ENCODE data around the gene PTTG1IP. TPM values are rescaled to one million over a fixed set of nuclear protein-coding genes. Genes with fewer than 3 reads are reported as not detected.
A peak's percentile ranks its signal among the peaks of the same experiment; 100 is the strongest.

The PTTG1IP gene
- total RNA-seq, 3 donors from 2014 or later (not counting 1 experiment from before 2014, with no cell fraction given) = 96.8 to 144 (median 126) TPM

DNA sequence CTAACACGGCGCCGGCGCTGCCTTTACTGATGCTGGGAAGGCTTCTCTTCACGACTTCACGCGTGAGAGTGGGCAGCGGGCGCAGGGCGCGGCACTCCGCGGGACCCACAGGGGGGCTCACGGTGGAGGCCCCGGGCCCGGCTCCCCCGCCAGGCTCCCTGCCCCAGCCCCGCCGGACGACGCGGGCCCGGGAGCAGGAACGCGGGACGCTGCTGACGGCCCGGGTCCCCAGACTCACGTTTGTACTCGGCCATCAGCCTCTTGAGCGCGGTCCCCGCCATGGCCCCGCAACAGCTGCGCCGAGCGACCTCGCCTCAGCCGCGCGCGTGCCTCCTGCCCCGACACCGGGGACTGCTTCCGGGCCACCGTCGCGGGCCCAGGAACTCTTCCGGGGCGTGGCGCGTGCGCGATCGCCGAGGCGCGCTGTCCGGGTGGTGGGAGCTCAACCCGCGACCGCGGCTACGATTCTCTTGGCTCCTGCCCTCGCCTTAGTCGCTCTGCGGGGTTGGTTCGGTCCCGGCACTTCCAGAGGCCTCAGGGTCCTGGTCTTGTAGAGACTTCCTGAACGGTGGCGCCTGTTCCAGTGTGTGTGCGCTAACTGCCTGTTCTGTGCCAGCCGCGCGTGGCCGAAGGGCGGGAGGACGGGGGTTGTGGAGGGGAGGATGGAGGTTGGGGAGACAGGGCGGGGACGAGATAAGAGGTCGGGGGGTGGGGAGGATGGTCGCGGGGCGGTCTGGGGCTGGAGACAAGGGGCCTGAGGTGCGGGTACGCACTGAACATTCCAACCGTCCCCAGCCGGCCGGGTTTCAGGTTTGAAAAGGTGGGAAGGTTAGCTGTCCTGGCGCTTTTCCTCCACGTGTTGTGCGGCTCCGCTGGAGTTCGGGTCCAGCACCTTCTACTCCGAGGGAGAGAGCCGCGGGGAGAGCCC lies 71.8 kb downstream of the PTTG1IP start, which contains the start of gene UBE2G2:
Gene UBE2G2 (minus strand): TSS at position 353 of the 928 bp plus-strand sequence. CDS start 72 bp downstream, at position 281.
- Histone ChIP-seq H3K4me3 (ENCODE audit: low read length) (peak within 1 kb of the TSS; percentile 90), H3K36me3 (ENCODE audit: control insufficient read depth, insufficient read depth, low read length) (peaks cover 10% of the 10 kb centered on the region), H3K4me1 (ENCODE audit: control insufficient read depth, insufficient read depth, low read length) (peaks cover 20% of the 10 kb centered on the region), H3K27me3 (ENCODE audit: control insufficient read depth, insufficient read depth, low read length) (no peaks in the 10 kb centered on the region), H3K9me3 (ENCODE audit: control insufficient read depth, insufficient read depth, low read length) (no peaks in the 10 kb centered on the region), H3K27ac (ENCODE audit: low read length) (peak within 1 kb of the TSS; percentile 64)
- no peaks in the 10 kb centered on the region for H3K27me3 Mint-ChIP-seq (ENCODE audit: low read depth in 2 of 2)
- peaks cover 35 to 41% of the 10 kb centered on the region in 2 donors for H3K4me1 Mint-ChIP-seq
- peak within 1 kb of the TSS; percentile 79 to 85 for H3K27ac Mint-ChIP-seq
- no peaks in the 10 kb centered on the region for H3K9me3 Mint-ChIP-seq
- DNase-seq (peak; percentile 89 to 93), ATAC-seq (peak; percentile 94 to 95 (median 94))
- H3K4me3 Mint-ChIP-seq = peak within 1 kb of the TSS; percentile 94
- H3K36me3 Mint-ChIP-seq = peaks cover 6% of the 10 kb centered on the region
- TF ChIP-seq, protein P1, sequence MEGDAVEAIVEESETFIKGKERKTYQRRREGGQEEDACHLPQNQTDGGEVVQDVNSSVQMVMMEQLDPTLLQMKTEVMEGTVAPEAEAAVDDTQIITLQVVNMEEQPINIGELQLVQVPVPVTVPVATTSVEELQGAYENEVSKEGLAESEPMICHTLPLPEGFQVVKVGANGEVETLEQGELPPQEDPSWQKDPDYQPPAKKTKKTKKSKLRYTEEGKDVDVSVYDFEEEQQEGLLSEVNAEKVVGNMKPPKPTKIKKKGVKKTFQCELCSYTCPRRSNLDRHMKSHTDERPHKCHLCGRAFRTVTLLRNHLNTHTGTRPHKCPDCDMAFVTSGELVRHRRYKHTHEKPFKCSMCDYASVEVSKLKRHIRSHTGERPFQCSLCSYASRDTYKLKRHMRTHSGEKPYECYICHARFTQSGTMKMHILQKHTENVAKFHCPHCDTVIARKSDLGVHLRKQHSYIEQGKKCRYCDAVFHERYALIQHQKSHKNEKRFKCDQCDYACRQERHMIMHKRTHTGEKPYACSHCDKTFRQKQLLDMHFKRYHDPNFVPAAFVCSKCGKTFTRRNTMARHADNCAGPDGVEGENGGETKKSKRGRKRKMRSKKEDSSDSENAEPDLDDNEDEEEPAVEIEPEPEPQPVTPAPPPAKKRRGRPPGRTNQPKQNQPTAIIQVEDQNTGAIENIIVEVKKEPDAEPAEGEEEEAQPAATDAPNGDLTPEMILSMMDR (IDR thresholded peaks at IDR 0.05) = no peak
- intact Hi-C loops (cut with micrococcal nuclease) = loop anchor here (1.0 to 5.0 kb wide), 3 partner anchors 74 to 131 kb away; no protein-coding TSS in a partner anchor
- WGBS (ENCODE audit: insufficient coverage) = under 1% methylated on average over 97 of the region's 97 CpGs

DNA sequence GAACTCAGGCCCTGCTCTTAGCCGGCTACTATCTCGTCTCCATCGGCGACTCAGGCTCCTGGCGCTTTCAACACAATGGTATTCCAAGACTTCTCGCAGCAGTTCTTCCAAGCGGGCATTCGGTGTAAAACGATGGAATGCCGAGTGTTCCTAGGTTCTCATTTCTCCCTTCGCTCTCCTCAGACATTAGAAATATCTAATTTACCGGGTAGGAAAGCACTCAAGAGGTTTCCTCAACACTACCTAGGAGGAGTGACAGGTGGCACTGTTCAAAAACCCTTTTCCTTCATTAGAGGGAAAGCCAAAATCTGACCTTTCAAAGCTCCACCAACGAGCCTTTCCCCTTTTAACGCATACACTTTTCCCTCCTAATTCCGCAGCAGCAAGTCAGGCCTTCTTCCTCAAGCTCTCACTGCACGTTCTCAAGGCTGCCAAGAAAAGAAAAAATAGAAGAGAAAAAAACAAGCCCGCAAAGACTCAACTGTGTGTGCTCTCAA lies 72.5 kb downstream of the PTTG1IP start:
- H3K9me3 ChIP-seq (ENCODE audit: control insufficient read depth, insufficient read depth, low read length) = no peaks in the 10 kb centered on the region
- H3K36me3 ChIP-seq (ENCODE audit: control insufficient read depth, insufficient read depth, low read length) = peaks cover 8% of the 10 kb centered on the region
- Mint-ChIP-seq H3K4me3 (peak overlapping the region; percentile 94), H3K27ac (peak overlapping the region; percentile 79 to 85), H3K27me3 (ENCODE audit: low read depth in 2 of 2) (no peaks in the 10 kb centered on the region), H3K4me1 (peaks cover 42 to 43% of the 10 kb centered on the region in 2 donors), H3K9me3 (no peaks in the 10 kb centered on the region), H3K36me3 (peaks cover 6% of the 10 kb centered on the region)
- TF ChIP-seq, protein P1 (IDR thresholded peaks at IDR 0.05) = peak; percentile 23
- ATAC-seq = peak; percentile 36 to 59 (median 48)
- peak overlapping the region; percentile 90 for H3K4me3 ChIP-seq (ENCODE audit: low read length)
- H3K27me3 ChIP-seq (ENCODE audit: control insufficient read depth, insufficient read depth, low read length) = no peaks in the 10 kb centered on the region
- no peak overlapping the region for H3K27ac ChIP-seq (ENCODE audit: low read length)
- peaks cover 20% of the 10 kb centered on the region for H3K4me1 ChIP-seq (ENCODE audit: control insufficient read depth, insufficient read depth, low read length)
- DNase-seq = peak in 1 of 2 donors; percentile 72
- WGBS (ENCODE audit: insufficient coverage) = 11% methylated on average over 17 of the region's 17 CpGs
- intact Hi-C loops (cut with micrococcal nuclease) = loop anchor here (1.0 to 5.0 kb wide), 3 partner anchors 74 to 131 kb away; no protein-coding TSS in a partner anchor

DNA sequence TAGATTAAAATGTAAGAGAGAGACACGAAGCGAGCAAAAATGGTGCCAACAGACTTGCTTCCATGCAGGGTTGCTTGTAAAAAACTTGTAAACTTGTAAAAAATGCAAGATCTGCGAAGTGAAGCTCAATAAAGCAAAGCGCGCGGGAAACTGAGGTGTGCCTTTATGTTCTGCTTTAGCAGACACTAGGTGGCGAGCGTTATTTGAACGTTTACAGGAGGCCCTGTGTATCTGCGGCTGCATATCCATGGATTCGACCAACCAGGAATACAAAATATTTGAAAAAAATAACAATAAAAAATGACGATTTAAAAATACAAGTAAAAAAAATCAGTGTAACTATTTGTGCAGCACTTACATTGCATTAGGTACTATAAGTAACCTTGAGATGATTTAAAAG lies 73.4 kb downstream of the PTTG1IP start:
- Histone ChIP-seq H3K4me1 (ENCODE audit: control insufficient read depth, insufficient read depth, low read length) (peaks cover 20% of the 10 kb centered on the region), H3K9me3 (ENCODE audit: control insufficient read depth, insufficient read depth, low read length) (no peaks in the 10 kb centered on the region), H3K36me3 (ENCODE audit: control insufficient read depth, insufficient read depth, low read length) (peaks cover 5% of the 10 kb centered on the region), H3K4me3 (ENCODE audit: low read length) (no peak overlapping the region), H3K27ac (ENCODE audit: low read length) (no peak overlapping the region), H3K27me3 (ENCODE audit: control insufficient read depth, insufficient read depth, low read length) (no peaks in the 10 kb centered on the region)
- H3K27me3 Mint-ChIP-seq (ENCODE audit: low read depth in 2 of 2) = no peaks in the 10 kb centered on the region
- intact Hi-C loops (cut with micrococcal nuclease) = loop anchor here (5.0 kb wide), 1 partner anchor 112 kb away; no protein-coding TSS in a partner anchor
- DNase-seq (peak in 1 of 2 donors; percentile 32), ATAC-seq (no peak)
- WGBS (ENCODE audit: insufficient coverage) = 75% methylated on average over 11 of the region's 12 CpGs
- H3K36me3 Mint-ChIP-seq = peaks cover 4% of the 10 kb centered on the region
- peak overlapping the region; percentile 94 for H3K4me3 Mint-ChIP-seq
- no peaks in the 10 kb centered on the region for H3K9me3 Mint-ChIP-seq
- TF ChIP-seq, protein P1 (IDR thresholded peaks at IDR 0.05) = no peak
- H3K4me1 Mint-ChIP-seq = peaks cover 42 to 49% of the 10 kb centered on the region in 2 donors
- peak overlapping the region; percentile 10 to 12 for H3K27ac Mint-ChIP-seq

Measured in natural killer cell (primary cell).